Lung microvascular endothelial cell (primary cell): ENCODE data around the gene KCNH6. TPM values are rescaled to one million over a fixed set of nuclear protein-coding genes. Genes with fewer than 3 reads are reported as not detected.

Experiments
- total RNA-seq: library from RNA; depleted of rRNA; stranded (reverse); fragments of >200 nt; gene quantifications from 2 replicates; pipeline ENCODE4 v1.2.1, GENCODE V29; 2014

KCNH6 gene
- total RNA-seq, 1 donor from 2014 or later = 0.20 TPM

Other genes with a start within 250 kb of the KCNH6 start
- gene CYB561, start 77.1 kb upstream of the KCNH6 start, total RNA-seq = 7.3 and 12.9 TPM in 2 replicates
- 21.4 and 80.6 TPM in 2 replicates for gene ACE, start 46.3 kb upstream of the KCNH6 start, total RNA-seq
- gene DCAF7, start 27.1 kb downstream of the KCNH6 start, total RNA-seq = 21.8 and 29.8 TPM in 2 replicates
- gene TACO1, start 77.5 kb downstream of the KCNH6 start, total RNA-seq = 13.3 and 14.6 TPM in 2 replicates
- 74.8 and 108 TPM in 2 replicates for gene MAP3K3, start 99.1 kb downstream of the KCNH6 start, total RNA-seq
- 15.3 and 18.8 TPM in 2 replicates for gene LIMD2, start 176.8 kb downstream of the KCNH6 start, total RNA-seq
- 15.3 and 29.0 TPM in 2 replicates for gene STRADA, start 218.4 kb downstream of the KCNH6 start, total RNA-seq